ENCODE results near the gene BCAS1.
A peak's percentile ranks its signal among the peaks of the same experiment; 100 is the strongest.
"Not testable (repeated sequence)": the region's sequence is repeated elsewhere in the genome, so short reads cannot be mapped to it uniquely, and the experiment has no call there.

Gene BCAS1

GRCh38 chr20:54020868-54021267 is 49.5 kb downstream of the BCAS1 start:
- no peak for DNase-seq

GRCh38 chr20:54020348-54020747 is 50.0 kb downstream of the BCAS1 start:
- no peak for DNase-seq

- DNase-seq, result no peak
Observed at GRCh38 chr20:54019585-54019984, 50.8 kb downstream of the BCAS1 start.

- no peak for DNase-seq
Observed at GRCh38 chr20:54019127-54019526, 51.3 kb downstream of the BCAS1 start.

- DNase-seq, result no peak
Observed at GRCh38 chr20:54017846-54018245, 52.5 kb downstream of the BCAS1 start.

GRCh38 chr20:54015496-54015895 is 54.9 kb downstream of the BCAS1 start:
- DNase-seq, result no peak

- DNase-seq, result peak in 1 of 56 donors; percentile 4
Observed at GRCh38 chr20:54014293-54014926, 56.0 kb downstream of the BCAS1 start.

- no peak for DNase-seq
Observed at GRCh38 chr20:54013471-54013870, 56.9 kb downstream of the BCAS1 start.

GRCh38 chr20:54011346-54011745 is 59.0 kb downstream of the BCAS1 start:
- DNase-seq, result no peak

- not testable (repeated sequence) for DNase-seq
Observed at GRCh38 chr20:54006216-54006615, 64.2 kb downstream of the BCAS1 start.

GRCh38 chr20:54005524-54005923 is 64.9 kb downstream of the BCAS1 start:
- DNase-seq, result no peak

- no peak for DNase-seq
Observed at GRCh38 chr20:54004445-54004844, 65.9 kb downstream of the BCAS1 start.

GRCh38 chr20:54002741-54003140 is 67.7 kb downstream of the BCAS1 start:
- DNase-seq, result no peak

GRCh38 chr20:54002056-54002575 is 68.3 kb downstream of the BCAS1 start:
- no peak for DNase-seq

GRCh38 chr20:54000914-54001313 is 69.5 kb downstream of the BCAS1 start:
- DNase-seq, result no peak

- no peak for DNase-seq
Observed at GRCh38 chr20:54000262-54000661, 70.1 kb downstream of the BCAS1 start.

- DNase-seq, result no peak
Observed at GRCh38 chr20:53999077-53999476, 71.3 kb downstream of the BCAS1 start.

GRCh38 chr20:53996584-53997486 is 73.6 kb downstream of the BCAS1 start:
- no peak for DNase-seq

- no peak for DNase-seq
Observed at GRCh38 chr20:53995949-53996348, 74.4 kb downstream of the BCAS1 start.

- DNase-seq, result no peak
Observed at GRCh38 chr20:53994088-53994487, 76.3 kb downstream of the BCAS1 start.

- DNase-seq, result no peak
Observed at GRCh38 chr20:53993310-53993709, 77.1 kb downstream of the BCAS1 start.

GRCh38 chr20:53990768-53991450 is 79.5 kb downstream of the BCAS1 start:
- no peak for DNase-seq
